Vagina (tissue), 2 donors: Measurements from ENCODE around the gene TCF4. TPM values are rescaled to one million over a fixed set of nuclear protein-coding genes. Genes with fewer than 3 reads are reported as not detected.

ENCODE experiments used
- DNase-seq, 2 donors: peaks; one replicate each; pipeline ENCODE4 v3.0.0-alpha.2; 2017; ENCODE audit errors: extremely low spot score in 2 of 2
- H3K27ac ChIP-seq: fragments of 200-600 bp; sonication (generic); one replicate; pipeline ENCODE4 v1.5.1; 2019
- H3K27me3 ChIP-seq: fragments of 200-600 bp; sonication (generic); one replicate; pipeline ENCODE4 v1.5.1; 2019
- H3K36me3 ChIP-seq, 2 donors: fragments of 200-600 bp; sonication (generic); one replicate each; pipeline ENCODE4 v1.5.1; 2017 to 2019
- H3K4me1 ChIP-seq: fragments of 200-600 bp; sonication (generic); one replicate; pipeline ENCODE4 v1.5.1; 2019
- H3K4me3 ChIP-seq, 2 donors: fragments of 200-600 bp; sonication (generic); 1 replicate in 1 of 2; 2 replicates in 1 of 2; pipeline ENCODE4 v1.5.1; 2016 to 2019
- H3K9me3 ChIP-seq: fragments of 200-600 bp; sonication (generic); one replicate; pipeline ENCODE4 v1.5.1; 2019
- CTCF ChIP-seq, 3 experiments: fragments of 450-650 bp in 2 of 3; fragments of 200-600 bp in 1 of 3; sonication (generic) in 1 of 3; IDR thresholded peaks; one replicate each; pipeline ENCODE4 v1.5.1; 2017 to 2019; ENCODE audit warnings: antibody characterized with exemption in 3 of 3, mild to moderate bottlenecking in 2 of 3, moderate library complexity in 2 of 3
- POLR2A ChIP-seq, 2 donors: fragments of 450-650 bp; IDR thresholded peaks; one replicate each; pipeline ENCODE4 v1.6.1; 2017; ENCODE audit warnings: antibody characterized with exemption in 2 of 2, mild to moderate bottlenecking in 2 of 2, moderate library complexity in 2 of 2
- POLR2AphosphoS5 ChIP-seq, 2 donors: sonication (generic); formaldehyde crosslinking; IDR thresholded peaks; one replicate each; pipeline ENCODE4 v1.9.0; 2017; ENCODE audit warnings: antibody characterized with exemption in 2 of 2, mild to moderate bottlenecking in 2 of 2, low read depth in 1 of 2; ENCODE audit not compliant: insufficient read depth in 1 of 2
- intact Hi-C: fragments of 100-400 bp; cut with DNase I; formaldehyde crosslinking; loops from one replicate; pipeline ENCODE4 v1.15.1; 2023
- total RNA-seq: library from RNA; depleted of rRNA; stranded (reverse); fragments of >200 nt; gene quantifications from one replicate; pipeline ENCODE4 v1.2.3, GENCODE V29; 2016

The TCF4 gene
- total RNA-seq, 1 donor from 2014 or later: 105 TPM

DNA sequence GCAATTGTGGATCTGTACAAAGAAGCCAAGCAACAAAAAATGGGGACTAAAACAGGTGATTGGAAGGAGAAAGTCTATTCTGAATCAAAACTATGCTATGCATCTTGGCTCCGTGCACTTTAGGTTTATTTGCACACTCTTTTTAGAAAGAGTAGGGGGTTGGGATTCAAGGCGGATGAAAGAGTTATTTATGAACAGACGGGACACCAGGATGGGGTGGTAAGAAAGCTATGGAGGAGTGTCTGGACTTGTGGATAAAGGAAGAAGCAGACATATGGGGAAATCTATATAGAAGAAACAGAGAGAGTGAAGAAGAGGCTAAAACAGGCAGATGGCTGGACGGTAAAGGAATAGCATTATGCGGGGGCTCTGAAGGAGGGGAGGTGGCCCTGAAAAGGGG is 57.8 kb downstream of the TCF4 start:
- no peak for DNase-seq
- intact Hi-C loops: no loop called here
- Histone ChIP-seq H3K27me3 (no peaks in the 10 kb centered on the region), H3K9me3 (no peaks in the 10 kb centered on the region), H3K27ac (no peak overlapping the region), H3K4me3 (no peak overlapping the region), H3K36me3 (no peaks in the 10 kb centered on the region), H3K4me1 (peaks cover 3% of the 10 kb centered on the region)
- TF ChIP-seq CTCF (IDR thresholded peaks at IDR 0.05) (no peak), POLR2AphosphoS5 (IDR thresholded peaks at IDR 0.05; ENCODE audit: insufficient read depth in 1 of 2, low read depth in 1 of 2) (no peak), POLR2A (IDR thresholded peaks at IDR 0.05) (no peak)

DNA sequence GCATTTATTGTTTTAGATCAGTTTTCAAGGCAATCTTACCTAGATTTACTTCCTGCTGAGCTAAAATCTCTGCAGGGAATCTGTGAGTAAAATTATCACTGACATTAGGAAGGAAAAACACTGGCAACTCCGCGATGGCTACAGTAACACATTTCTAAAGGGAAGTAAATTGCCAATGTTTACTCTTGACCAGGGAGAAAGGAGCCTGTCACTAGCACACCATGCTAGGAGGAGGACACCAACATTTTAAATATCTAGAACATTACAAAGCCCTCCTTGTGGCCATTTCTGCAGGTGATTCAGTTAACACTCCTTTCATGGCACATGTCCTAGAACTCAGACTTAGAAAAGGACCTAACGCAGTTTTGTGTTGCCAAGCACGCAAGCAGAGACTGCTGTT is 58.4 kb downstream of the TCF4 start:
- no peak for DNase-seq
- no peak for TF ChIP-seq POLR2A (IDR thresholded peaks at IDR 0.05)
- TF ChIP-seq CTCF (IDR thresholded peaks at IDR 0.05): no peak
- no peak for TF ChIP-seq POLR2AphosphoS5 (IDR thresholded peaks at IDR 0.05; ENCODE audit: insufficient read depth in 1 of 2, low read depth in 1 of 2)
- Histone ChIP-seq H3K4me1 (no peaks in the 10 kb centered on the region), H3K4me3 (no peak overlapping the region), H3K36me3 (no peaks in the 10 kb centered on the region), H3K9me3 (no peaks in the 10 kb centered on the region), H3K27me3 (no peaks in the 10 kb centered on the region), H3K27ac (no peak overlapping the region)
- intact Hi-C loops: no loop called here

DNA sequence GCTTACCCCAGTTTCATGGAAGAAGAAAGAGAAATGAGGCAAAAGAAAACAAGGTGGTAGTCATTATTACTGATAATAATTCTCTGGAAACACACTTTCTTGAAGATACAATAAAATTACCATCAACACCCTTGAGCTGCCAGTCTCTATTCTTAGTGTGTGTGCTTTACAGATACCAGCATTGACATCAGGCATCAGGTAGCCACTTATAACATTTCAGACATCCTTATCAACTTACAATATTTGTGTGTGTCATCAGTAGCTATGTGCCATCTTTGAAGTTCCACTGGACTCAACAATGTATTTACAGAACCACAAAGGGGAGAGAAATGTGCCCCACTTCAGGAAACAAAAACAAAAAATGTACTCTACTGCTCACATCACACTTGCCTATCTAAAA is 62.1 kb downstream of the TCF4 start:
- Histone ChIP-seq H3K27ac (no peak overlapping the region), H3K27me3 (no peaks in the 10 kb centered on the region), H3K4me3 (no peak overlapping the region), H3K9me3 (no peaks in the 10 kb centered on the region), H3K4me1 (no peaks in the 10 kb centered on the region), H3K36me3 (no peaks in the 10 kb centered on the region)
- no peak for DNase-seq
- intact Hi-C loops: no loop called here
- TF ChIP-seq POLR2A (IDR thresholded peaks at IDR 0.05) (no peak), POLR2AphosphoS5 (IDR thresholded peaks at IDR 0.05; ENCODE audit: insufficient read depth in 1 of 2, low read depth in 1 of 2) (no peak), CTCF (IDR thresholded peaks at IDR 0.05) (no peak)

- H3K27ac ChIP-seq: no peak overlapping the region
- no peaks in the 10 kb centered on the region for H3K36me3 ChIP-seq
- no peaks in the 10 kb centered on the region for H3K27me3 ChIP-seq
- no peaks in the 10 kb centered on the region for H3K9me3 ChIP-seq
- no peak overlapping the region for H3K4me3 ChIP-seq
- H3K4me1 ChIP-seq: no peaks in the 10 kb centered on the region
- no peak for TF ChIP-seq POLR2AphosphoS5 (IDR thresholded peaks at IDR 0.05; ENCODE audit: insufficient read depth in 1 of 2, low read depth in 1 of 2)
- TF ChIP-seq POLR2A (IDR thresholded peaks at IDR 0.05): no peak
- no peak for TF ChIP-seq CTCF (IDR thresholded peaks at IDR 0.05)
- no peak for DNase-seq
- intact Hi-C loops: no loop called here
Measured at GRCh38 chr18:55524353-55525073, 63.5 kb downstream of the TCF4 start.

GRCh38 chr18:55523001-55523400 is 65.0 kb downstream of the TCF4 start:
- H3K4me3 ChIP-seq: no peak overlapping the region
- intact Hi-C loops: no loop called here
- H3K9me3 ChIP-seq: no peaks in the 10 kb centered on the region
- no peak overlapping the region for H3K27ac ChIP-seq
- no peaks in the 10 kb centered on the region for H3K27me3 ChIP-seq
- no peak for DNase-seq
- TF ChIP-seq POLR2AphosphoS5 (IDR thresholded peaks at IDR 0.05; ENCODE audit: insufficient read depth in 1 of 2, low read depth in 1 of 2) (no peak), CTCF (IDR thresholded peaks at IDR 0.05) (no peak), POLR2A (IDR thresholded peaks at IDR 0.05) (no peak)
- no peaks in the 10 kb centered on the region for H3K4me1 ChIP-seq
- no peaks in the 10 kb centered on the region for H3K36me3 ChIP-seq
